KBM-7 (cell line): Measurements from ENCODE around the gene ADAMTS8.
"Not testable (repeated sequence)": the region's sequence is repeated elsewhere in the genome, so short reads cannot be mapped to it uniquely, and the experiment has no call there.

Source experiments
- DNase-seq: peaks from one replicate; pipeline ENCODE4 v3.0.0-alpha.2; 2015
- in situ Hi-C: fragments of 300-500 bp; cut with MboI; formaldehyde crosslinking; loops from 2 replicates; pipeline ENCODE4 v1.14.3; 2020; ENCODE audit warnings: low sequenced_read_pairs, low pct_unique_long_range_greater_than_20kb, mixed read lengths

The ADAMTS8 gene

DNA sequence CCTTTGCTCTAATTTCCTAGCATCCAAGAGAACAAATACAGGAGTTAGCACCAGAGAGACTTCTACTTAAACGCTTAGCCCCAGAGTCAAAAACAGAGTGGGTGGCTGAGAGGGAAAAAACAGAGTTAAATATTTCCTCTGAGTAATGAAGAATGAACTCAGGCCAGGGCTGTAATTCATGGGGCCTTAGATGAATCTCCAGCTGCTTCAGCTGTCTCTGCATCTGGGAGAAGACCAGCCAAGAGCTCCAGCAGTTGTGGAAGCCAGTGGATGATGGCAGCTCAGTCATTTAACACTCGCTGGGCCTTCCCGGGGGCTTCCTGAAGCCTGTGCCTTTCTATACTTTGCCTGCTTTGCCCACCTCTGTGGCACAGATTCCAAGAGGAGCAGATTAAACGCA lies 14.3 kb upstream of the ADAMTS8 start:
- no peak for DNase-seq
- in situ Hi-C loops: loop anchor here (25.0 kb wide), 1 partner anchor 420 kb away; no protein-coding TSS in a partner anchor

GRCh38 chr11:130441719-130442118 lies 13.3 kb upstream of the ADAMTS8 start:
- no peak for DNase-seq
- in situ Hi-C loops: loop anchor here (25.0 kb wide), 1 partner anchor 421 kb away; no protein-coding TSS in a partner anchor

GRCh38 chr11:130439876-130440275 lies 11.5 kb upstream of the ADAMTS8 start:
- in situ Hi-C loops: loop anchor here (25.0 kb wide), 1 partner anchor 422 kb away; no protein-coding TSS in a partner anchor
- DNase-seq: no peak

GRCh38 chr11:130439160-130439519 lies 10.7 kb upstream of the ADAMTS8 start:
- DNase-seq: peak; percentile 78
- in situ Hi-C loops: loop anchor here (25.0 kb wide), 1 partner anchor 423 kb away; no protein-coding TSS in a partner anchor

DNA sequence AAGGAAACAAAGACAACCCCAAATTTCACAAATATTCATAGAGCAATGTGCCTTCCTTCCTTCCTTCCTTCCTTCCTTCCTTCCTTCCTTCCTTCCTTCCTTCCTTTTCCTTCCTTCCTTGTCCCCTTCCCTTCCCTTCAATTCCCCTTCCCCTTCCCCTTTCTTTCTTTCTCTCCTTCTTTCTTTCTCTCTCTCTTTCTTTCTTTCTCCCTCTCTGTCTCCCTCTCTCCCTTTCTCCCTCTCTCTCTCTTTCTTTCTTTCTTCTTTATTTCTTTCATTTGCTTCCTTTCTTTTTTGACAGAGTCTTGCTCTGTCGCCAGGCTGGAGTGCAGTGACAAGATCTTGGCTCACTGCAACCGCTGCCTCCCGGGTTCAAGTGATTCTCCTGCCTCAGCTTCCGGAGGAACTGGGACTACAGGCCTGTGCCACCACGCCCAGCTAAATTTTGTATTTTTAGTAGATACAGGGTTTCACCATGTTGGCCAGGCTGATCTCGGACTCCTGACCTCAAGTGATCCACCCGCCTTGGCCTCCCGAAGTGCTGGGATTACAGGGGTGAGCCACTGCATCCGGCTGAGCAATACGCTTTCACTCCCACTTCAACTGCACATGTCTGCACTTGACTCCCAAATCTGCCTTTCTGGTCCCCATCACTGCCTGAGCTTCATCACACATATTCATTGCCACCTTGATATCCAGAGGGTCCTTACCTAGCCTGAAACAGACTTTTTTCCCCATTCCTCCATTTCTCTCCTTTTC lies 10.2 kb upstream of the ADAMTS8 start:
- in situ Hi-C loops: loop anchor here (25.0 kb wide), 1 partner anchor 424 kb away; no protein-coding TSS in a partner anchor
- not testable (repeated sequence) for DNase-seq

- in situ Hi-C loops: loop anchor here (25.0 kb wide), 1 partner anchor 424 kb away; no protein-coding TSS in a partner anchor
- DNase-seq: no peak
Measured at GRCh38 chr11:130437848-130438247, 9.4 kb upstream of the ADAMTS8 start.

- DNase-seq: no peak
- in situ Hi-C loops: loop anchor here (25.0 kb wide), 1 partner anchor 426 kb away; no protein-coding TSS in a partner anchor
Measured at GRCh38 chr11:130436171-130436570, 7.8 kb upstream of the ADAMTS8 start.

DNA sequence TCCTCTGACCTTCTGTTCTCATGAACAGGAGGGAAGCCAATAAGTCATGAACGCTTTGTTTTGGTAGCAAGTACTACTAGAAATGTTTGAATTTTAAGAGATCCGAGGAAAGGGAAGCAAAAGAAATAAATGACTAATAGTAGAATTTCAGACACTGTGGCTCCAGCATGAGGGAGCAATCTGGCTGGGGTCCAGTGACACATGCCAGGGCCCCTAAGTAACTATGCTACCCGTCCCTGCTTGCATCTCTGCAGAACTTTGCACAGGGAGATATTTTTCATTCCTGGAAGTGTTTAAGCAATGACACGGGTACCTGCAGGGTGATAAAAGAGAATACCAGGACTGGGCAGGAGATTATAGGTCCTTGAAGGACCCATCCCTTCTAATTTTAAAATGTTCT lies 7.3 kb upstream of the ADAMTS8 start:
- in situ Hi-C loops: loop anchor here (25.0 kb wide), 1 partner anchor 427 kb away; no protein-coding TSS in a partner anchor
- no peak for DNase-seq

DNA sequence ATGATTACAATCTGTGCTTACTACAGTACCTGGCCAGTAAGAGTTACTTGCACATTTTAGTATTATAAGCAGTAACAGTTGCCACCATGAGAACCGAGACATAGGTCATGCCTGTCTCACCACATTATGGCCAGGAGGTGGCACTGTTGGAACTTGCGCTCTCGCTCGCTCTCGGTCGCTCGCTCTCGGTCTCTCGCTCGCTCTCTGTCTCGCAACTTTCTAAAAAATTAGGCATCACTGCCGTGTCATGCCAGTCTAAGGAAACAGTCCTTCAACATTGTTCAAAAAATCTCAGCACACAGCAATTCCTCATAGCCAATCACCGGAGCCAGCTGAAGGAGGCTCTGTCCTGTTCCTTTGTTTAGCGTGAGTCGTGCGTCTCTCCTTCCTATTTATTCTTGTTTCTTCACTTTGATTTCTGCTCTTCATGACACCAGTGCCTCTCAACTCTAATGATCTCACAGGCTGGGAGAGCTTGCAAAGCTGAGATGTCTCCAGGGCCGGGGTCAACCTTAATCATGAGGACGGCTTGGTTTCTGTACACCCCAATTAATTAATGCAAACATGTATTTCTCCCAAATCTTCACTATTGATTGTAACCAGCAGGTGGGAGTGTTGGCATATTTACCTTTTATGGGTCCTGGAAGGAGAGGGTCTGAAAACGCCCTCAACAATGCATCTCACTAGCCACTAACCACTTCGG lies 6.3 kb upstream of the ADAMTS8 start:
- in situ Hi-C loops: loop anchor here (25.0 kb wide), 1 partner anchor 428 kb away; no protein-coding TSS in a partner anchor

DNA sequence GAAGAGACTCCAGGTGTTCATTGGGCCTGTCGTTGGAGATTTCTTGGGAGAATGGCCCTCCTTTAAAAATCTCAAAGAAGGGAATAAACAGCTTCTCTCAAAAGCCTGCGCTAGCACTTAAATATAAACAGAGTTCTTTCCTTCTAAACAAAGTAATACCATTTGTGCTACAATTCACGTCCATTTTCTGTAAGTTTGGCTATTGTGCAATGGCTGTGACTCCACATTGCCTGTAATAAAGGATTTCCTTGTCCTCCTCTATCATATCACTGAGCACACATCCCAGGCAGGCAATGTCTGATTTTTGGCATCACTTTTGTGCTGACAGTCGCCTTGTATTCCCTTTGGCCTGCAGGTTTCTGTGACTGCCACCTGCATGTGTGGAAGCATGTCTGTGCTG lies 4.9 kb upstream of the ADAMTS8 start:
- in situ Hi-C loops: loop anchor here (25.0 kb wide), 1 partner anchor 429 kb away; no protein-coding TSS in a partner anchor

More for the DNA sequence above, 6.3 kb upstream of the ADAMTS8 start:
- peak; percentile 85 for DNase-seq

GRCh38 chr11:130431801-130432200 lies 3.4 kb upstream of the ADAMTS8 start:
- DNase-seq: no peak
- in situ Hi-C loops: loop anchor here (25.0 kb wide), 1 partner anchor 430 kb away; no protein-coding TSS in a partner anchor

More for the DNA sequence above, 4.9 kb upstream of the ADAMTS8 start:
- no peak for DNase-seq

- in situ Hi-C loops: loop anchor here (25.0 kb wide), 1 partner anchor 431 kb away; no protein-coding TSS in a partner anchor
- DNase-seq: peak; percentile 68
Measured at GRCh38 chr11:130431331-130431773, 2.9 kb upstream of the ADAMTS8 start.

GRCh38 chr11:130429983-130430382 lies 1.6 kb upstream of the ADAMTS8 start:
- in situ Hi-C loops: loop anchor here (10.0 to 25.0 kb wide), 2 partner anchors 215 to 432 kb away; no protein-coding TSS in a partner anchor
- no peak for DNase-seq

- in situ Hi-C loops: loop anchor here (10.0 to 25.0 kb wide), 2 partner anchors 214 to 433 kb away; no protein-coding TSS in a partner anchor
- DNase-seq: no peak
Measured at GRCh38 chr11:130429120-130429681, 792 bp upstream of the ADAMTS8 start.

GRCh38 chr11:130427581-130428315 lies 661 bp downstream of the ADAMTS8 start:
- in situ Hi-C loops: loop anchor here (10.0 to 25.0 kb wide), 2 partner anchors 213 to 435 kb away; no protein-coding TSS in a partner anchor
- peak; percentile 48 for DNase-seq

DNA sequence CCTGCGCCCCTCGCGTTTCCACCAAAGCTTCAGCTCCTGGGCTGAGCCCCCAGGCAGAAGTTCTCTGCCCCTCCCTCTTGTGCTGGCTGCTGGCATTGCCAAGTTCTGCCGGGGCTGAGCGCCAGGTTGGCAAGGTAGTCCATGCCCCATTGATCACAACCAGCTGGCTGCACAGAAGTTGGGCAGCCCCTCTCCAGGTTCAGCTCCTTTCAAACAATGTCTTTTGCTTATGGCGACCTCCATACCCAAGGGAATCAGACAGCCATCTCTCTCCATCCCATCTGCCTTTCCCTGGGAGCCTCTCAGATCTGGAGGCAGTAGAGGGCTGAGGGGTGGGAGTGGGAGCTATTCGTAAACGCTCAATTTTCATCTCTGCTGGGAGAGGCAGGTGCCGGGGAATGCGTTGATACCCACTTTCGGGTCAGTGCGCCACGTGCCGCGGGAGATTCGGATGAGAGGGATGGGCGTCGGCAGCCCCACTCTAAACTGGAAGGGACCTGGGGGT lies 1.5 kb downstream of the ADAMTS8 start:
- DNase-seq: no peak
- in situ Hi-C loops: loop anchor here (10.0 to 25.0 kb wide), 2 partner anchors 212 to 435 kb away; no protein-coding TSS in a partner anchor

DNA sequence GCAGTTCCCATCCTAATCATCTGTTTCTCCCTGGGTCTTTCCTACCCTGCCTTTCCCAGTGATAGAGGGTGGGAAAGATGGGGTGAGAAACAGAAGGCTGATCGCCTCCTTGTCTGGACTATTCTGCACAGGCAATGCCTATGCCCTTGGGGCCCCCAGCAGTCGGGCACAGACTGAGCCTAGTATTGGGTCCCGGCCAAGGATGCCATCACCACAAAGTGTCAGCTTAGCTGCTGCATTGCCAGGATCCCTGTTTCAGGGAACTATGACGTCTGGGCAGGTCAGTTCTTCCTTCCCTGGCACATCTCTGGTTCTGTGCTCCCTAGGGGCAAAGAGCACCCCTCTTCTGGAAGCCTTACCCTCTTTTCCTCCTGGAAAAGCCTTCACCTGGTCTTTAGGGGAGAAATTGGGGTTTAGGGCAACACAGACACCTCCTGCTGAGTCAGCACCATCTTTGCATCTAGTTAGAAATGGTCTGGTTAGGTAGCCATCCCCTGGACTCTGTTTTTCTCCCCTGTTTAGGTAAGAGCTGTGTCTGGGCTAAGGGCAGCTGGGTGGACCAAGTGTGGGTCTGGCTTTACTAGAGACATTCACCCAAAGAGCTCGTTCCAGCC lies 2.1 kb downstream of the ADAMTS8 start:
- in situ Hi-C loops: loop anchor here (10.0 to 25.0 kb wide), 2 partner anchors 212 to 436 kb away; no protein-coding TSS in a partner anchor
- DNase-seq: no peak

GRCh38 chr11:130425156-130425555 lies 3.3 kb downstream of the ADAMTS8 start:
- in situ Hi-C loops: loop anchor here (10.0 to 25.0 kb wide), 2 partner anchors 210 to 437 kb away; no protein-coding TSS in a partner anchor
- DNase-seq: no peak
